Bronchial epithelial cell (primary cell): ENCODE data around the gene SFTPB. TPM values are rescaled to one million over a fixed set of nuclear protein-coding genes. Genes with fewer than 3 reads are reported as not detected.

Experiments
- DNase-seq: peaks from one replicate; pipeline ENCODE4 v3.0.0-alpha.2; 2010; ENCODE audit warnings: low read depth
- FAIRE-seq: peaks from 2 replicates; lab custom pipeline; 2011; peaks lifted over from hg19 to GRCh38; lab: Jason Lieb, UNC
- H3K27me3 ChIP-seq: 2 replicates; pipeline ENCODE4 v1.5.1; 2011; ENCODE audit warnings: low read length; ENCODE audit not compliant: control insufficient read depth, insufficient read depth
- H3K36me3 ChIP-seq: 2 replicates; pipeline ENCODE4 v1.5.1; 2011; ENCODE audit warnings: low read length; ENCODE audit not compliant: control insufficient read depth, insufficient read depth
- H3K4me3 ChIP-seq: 2 replicates; pipeline ENCODE4 v1.5.1; 2011; ENCODE audit warnings: mild to moderate bottlenecking, low read depth, low read length, control low read depth
- CTCF ChIP-seq: IDR thresholded peaks from 2 replicates; pipeline ENCODE4 v1.5.1; 2011; ENCODE audit warnings: mild to moderate bottlenecking, moderate library complexity, low read length, control low read depth, inconsistent platforms; ENCODE audit not compliant: insufficient read depth, severe bottlenecking
- total RNA-seq: library from RNA; depleted of rRNA; stranded (reverse); fragments of >200 nt; gene quantifications from 2 replicates; pipeline ENCODE4 v1.2.1, GENCODE V29; 2014

The SFTPB gene
- total RNA-seq, 1 donor from 2014 or later = not detected

- TF ChIP-seq CTCF = no peak
- no peak for FAIRE-seq
- no peaks in the 10 kb centered on the region for H3K36me3 ChIP-seq
- no peaks in the 10 kb centered on the region for H3K27me3 ChIP-seq
- no peak for DNase-seq
- H3K4me3 ChIP-seq = no peak overlapping the region
Measured at GRCh38 chr2:85708641-85709040, 40.6 kb upstream of the SFTPB start.

GRCh38 chr2:85707304-85707703, 39.3 kb upstream of the SFTPB start:
- Histone ChIP-seq H3K4me3 (no peak overlapping the region), H3K27me3 (no peaks in the 10 kb centered on the region), H3K36me3 (no peaks in the 10 kb centered on the region)
- TF ChIP-seq CTCF = peak; percentile 72
- no peak for FAIRE-seq
- peak; percentile 98 for DNase-seq

GRCh38 chr2:85706599-85707296, 38.7 kb upstream of the SFTPB start:
- no peaks in the 10 kb centered on the region for H3K36me3 ChIP-seq
- no peak for DNase-seq
- H3K4me3 ChIP-seq = no peak overlapping the region
- FAIRE-seq = no peak
- H3K27me3 ChIP-seq = no peaks in the 10 kb centered on the region
- TF ChIP-seq CTCF = no peak

- no peak for DNase-seq
- no peak for TF ChIP-seq CTCF
- no peak for FAIRE-seq
- no peaks in the 10 kb centered on the region for H3K36me3 ChIP-seq
- no peak overlapping the region for H3K4me3 ChIP-seq
- no peaks in the 10 kb centered on the region for H3K27me3 ChIP-seq
Measured at GRCh38 chr2:85706063-85706462, 38.1 kb upstream of the SFTPB start.

- TF ChIP-seq CTCF = no peak
Measured at GRCh38 chr2:85705680-85706039, 37.7 kb upstream of the SFTPB start.

More at GRCh38 chr2:85705680-85706039, 37.7 kb upstream of the SFTPB start:
- FAIRE-seq = peak; percentile 62
- Histone ChIP-seq H3K27me3 (no peaks in the 10 kb centered on the region), H3K36me3 (no peaks in the 10 kb centered on the region), H3K4me3 (no peak overlapping the region)
- DNase-seq = peak; percentile 98
